NCI-H69 (cell line): Measurements from ENCODE around the gene EMP1.

Experiments
- DNase-seq: peaks from one replicate; lab custom pipeline; 2025; lab: John Stamatoyannopoulos, UW

EMP1 gene

GRCh38 chr12:13223179-13223804 is 26.8 kb downstream of the EMP1 start:
- peak; percentile 65 for DNase-seq

GRCh38 chr12:13223941-13224340 is 27.4 kb downstream of the EMP1 start:
- no peak for DNase-seq

GRCh38 chr12:13227191-13227590 is 30.7 kb downstream of the EMP1 start:
- DNase-seq: no peak

GRCh38 chr12:13228579-13228978 is 32.1 kb downstream of the EMP1 start:
- DNase-seq: no peak

GRCh38 chr12:13229504-13229903 is 33.0 kb downstream of the EMP1 start:
- peak; percentile 3 for DNase-seq

- no peak for DNase-seq
Measured at GRCh38 chr12:13230500-13230899, 34.0 kb downstream of the EMP1 start.

- DNase-seq: peak; percentile 31
Measured at GRCh38 chr12:13233830-13234641, 37.5 kb downstream of the EMP1 start.

- no peak for DNase-seq
Measured at GRCh38 chr12:13238204-13238603, 41.7 kb downstream of the EMP1 start.

GRCh38 chr12:13241833-13242488 is 45.4 kb downstream of the EMP1 start:
- peak; percentile 82 for DNase-seq

- peak; percentile 8 for DNase-seq
Measured at GRCh38 chr12:13242936-13243335, 46.4 kb downstream of the EMP1 start.

- no peak for DNase-seq
Measured at GRCh38 chr12:13243516-13244070, 47.1 kb downstream of the EMP1 start.

- DNase-seq: no peak
Measured at GRCh38 chr12:13247596-13247995, 51.1 kb downstream of the EMP1 start.

GRCh38 chr12:13248964-13249363 is 52.4 kb downstream of the EMP1 start:
- DNase-seq: no peak

GRCh38 chr12:13250416-13250815 is 53.9 kb downstream of the EMP1 start:
- no peak for DNase-seq

GRCh38 chr12:13251521-13251920 is 55.0 kb downstream of the EMP1 start:
- DNase-seq: no peak

GRCh38 chr12:13252024-13252423 is 55.5 kb downstream of the EMP1 start:
- no peak for DNase-seq

- DNase-seq: no peak
Measured at GRCh38 chr12:13252616-13253015, 56.1 kb downstream of the EMP1 start.

- DNase-seq: peak; percentile 12
Measured at GRCh38 chr12:13253966-13254760, 57.6 kb downstream of the EMP1 start.

- DNase-seq: peak; percentile 81
Measured at GRCh38 chr12:13255792-13256691, 59.5 kb downstream of the EMP1 start.

GRCh38 chr12:13256692-13257045 is 60.1 kb downstream of the EMP1 start:
- DNase-seq: no peak

GRCh38 chr12:13257356-13257875 is 60.9 kb downstream of the EMP1 start:
- DNase-seq: no peak
